Measurements from ENCODE around the gene CXCL16. TPM values are rescaled to one million over a fixed set of nuclear protein-coding genes. Genes with fewer than 3 reads are reported as not detected.

The CXCL16 gene
- total and polyA plus RNA-seq, 8 donors: 14.2 to 147 (median 16.9) TPM

DNA sequence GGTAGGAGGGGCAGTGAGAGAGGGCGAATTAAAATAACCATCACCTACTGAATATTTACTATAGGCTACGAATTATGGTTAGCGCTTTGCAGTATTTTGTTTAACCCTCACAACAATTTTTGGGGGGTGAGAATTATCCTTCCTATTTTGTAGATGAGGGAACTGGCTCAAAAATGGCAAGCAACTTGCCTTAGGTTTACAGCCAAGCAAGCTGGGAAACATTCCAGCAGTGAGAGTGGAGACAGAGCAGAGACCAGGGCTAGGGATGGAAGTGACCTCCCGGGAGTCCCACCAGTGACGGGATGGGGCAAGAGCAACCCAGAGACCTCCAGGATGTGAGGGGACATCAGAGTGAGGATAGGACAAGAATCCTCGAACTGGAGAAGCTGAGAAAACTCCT lies 46.8 kb upstream of the CXCL16 start:
- peaks cover 40 to 81% of the 10 kb centered on the region in 2 donors for H3K27me3 ChIP-seq
- H3K9me3 ChIP-seq: no peaks in the 10 kb centered on the region
- peaks cover 23 to 42% of the 10 kb centered on the region in 2 donors for H3K4me1 ChIP-seq
- ATAC-seq (no peak), DNase-seq (no peak)
- H3K27ac ChIP-seq: no peak overlapping the region
- H3K36me3 ChIP-seq: no peaks in the 10 kb centered on the region
- intact Hi-C loops (cut with DNase I): no loop called here
- H3K4me3 ChIP-seq: peak overlapping the region in 1 of 2 donors; percentile 8
- TF ChIP-seq CTCF (IDR thresholded peaks at IDR 0.05): no peak

DNA sequence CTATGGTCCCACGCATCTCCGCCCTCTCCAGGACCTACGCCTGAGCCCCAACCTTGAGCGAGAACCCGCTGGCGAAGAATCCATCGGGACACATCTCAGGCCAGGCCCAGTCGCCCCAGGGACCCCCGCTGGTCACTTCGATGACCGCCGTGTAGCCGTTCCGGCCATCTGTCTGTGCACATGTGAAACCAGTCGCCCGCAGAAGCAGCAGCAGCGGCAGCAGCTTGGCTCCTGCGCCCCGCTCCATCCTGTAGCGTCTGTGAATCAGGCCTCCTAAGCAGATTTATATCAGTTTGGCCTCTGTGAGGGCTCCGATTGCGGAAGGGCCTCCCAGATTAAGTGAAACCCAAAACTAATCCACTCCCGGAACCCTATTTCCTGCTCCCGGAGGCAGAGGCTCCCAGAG lies 46.4 kb upstream of the CXCL16 start, which contains the start of gene VMO1:
VMO1 (minus strand) TSS at position 259 of the 406 bp plus-strand sequence; CDS start at position 247, 12 bp downstream.
- peaks cover 23 to 42% of the 10 kb centered on the region in 2 donors for H3K4me1 ChIP-seq
- intact Hi-C loops (cut with DNase I): no loop called here
- H3K9me3 ChIP-seq: no peaks in the 10 kb centered on the region
- no peaks in the 10 kb centered on the region for H3K36me3 ChIP-seq
- H3K27me3 ChIP-seq: peaks cover 40 to 85% of the 10 kb centered on the region in 2 donors
- ATAC-seq: no peak
- TF ChIP-seq CTCF (IDR thresholded peaks at IDR 0.05): no peak
- peak in 1 of 4 donors; percentile 75 for DNase-seq
- H3K4me3 ChIP-seq: peak within 1 kb of the TSS in 1 of 2 donors; percentile 8
- H3K27ac ChIP-seq: no peak within 1 kb of the TSS

DNA sequence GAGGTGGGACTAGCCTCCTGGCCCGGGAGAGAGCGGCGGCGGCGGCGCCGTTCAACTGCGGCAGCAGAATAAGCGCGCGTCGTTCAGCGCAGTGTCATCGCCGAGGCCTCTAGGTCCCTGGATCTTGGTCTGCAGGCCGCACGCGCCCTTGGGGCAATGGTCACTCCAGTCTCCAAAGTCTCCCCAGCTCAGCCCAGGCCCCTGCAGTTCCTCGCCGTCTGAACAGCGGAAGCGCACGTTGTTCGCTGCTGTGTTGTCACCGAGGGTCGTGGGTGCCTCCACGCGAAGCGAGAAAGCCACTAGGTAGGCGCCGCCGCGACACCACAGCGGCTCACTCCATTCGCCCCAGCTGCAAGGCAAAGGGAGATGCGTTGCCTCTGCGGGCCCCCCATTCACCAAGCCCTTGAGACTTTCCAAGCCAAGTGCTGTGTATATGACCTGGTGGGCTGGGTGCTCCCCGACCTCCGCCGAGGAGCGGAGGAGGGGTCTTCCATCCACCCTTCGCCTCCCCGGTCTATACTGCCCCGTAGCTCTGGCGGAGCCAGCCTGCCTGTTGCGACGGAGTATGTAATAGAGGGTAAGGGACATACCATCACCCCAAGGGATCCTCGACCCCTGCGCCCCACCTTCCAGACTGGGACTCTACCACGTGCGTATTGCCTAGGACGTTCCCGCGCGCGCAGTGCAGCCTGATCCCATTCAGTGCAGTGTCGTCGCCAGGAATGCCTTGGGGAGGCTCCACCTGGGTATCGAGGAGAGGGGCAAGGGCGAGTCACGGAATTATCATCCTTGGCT lies 45.8 kb upstream of the CXCL16 start:
- peak in 1 of 4 donors; percentile 81 for DNase-seq
- no peaks in the 10 kb centered on the region for H3K9me3 ChIP-seq
- no peak overlapping the region for H3K27ac ChIP-seq
- peaks cover 40 to 89% of the 10 kb centered on the region in 2 donors for H3K27me3 ChIP-seq
- H3K4me1 ChIP-seq: peaks cover 23 to 39% of the 10 kb centered on the region in 2 donors
- H3K36me3 ChIP-seq: no peaks in the 10 kb centered on the region
- intact Hi-C loops (cut with DNase I): no loop called here
- no peak for ATAC-seq
- peak overlapping the region in 1 of 2 donors; percentile 8 for H3K4me3 ChIP-seq
- TF ChIP-seq CTCF (IDR thresholded peaks at IDR 0.05): no peak

GRCh38 chr17:4782652-4783051 lies 42.9 kb upstream of the CXCL16 start:
- Histone ChIP-seq H3K4me3 (no peak overlapping the region), H3K4me1 (peaks cover 16 to 22% of the 10 kb centered on the region in 2 donors), H3K27me3 (peaks cover 40 to 86% of the 10 kb centered on the region in 2 donors), H3K27ac (no peak overlapping the region), H3K36me3 (no peaks in the 10 kb centered on the region), H3K9me3 (no peaks in the 10 kb centered on the region)
- no peak for TF ChIP-seq CTCF (IDR thresholded peaks at IDR 0.05)
- intact Hi-C loops (cut with DNase I): no loop called here
- ATAC-seq (peak; percentile 48), DNase-seq (peak in 2 of 4 donors; percentile 38 to 85)

DNA sequence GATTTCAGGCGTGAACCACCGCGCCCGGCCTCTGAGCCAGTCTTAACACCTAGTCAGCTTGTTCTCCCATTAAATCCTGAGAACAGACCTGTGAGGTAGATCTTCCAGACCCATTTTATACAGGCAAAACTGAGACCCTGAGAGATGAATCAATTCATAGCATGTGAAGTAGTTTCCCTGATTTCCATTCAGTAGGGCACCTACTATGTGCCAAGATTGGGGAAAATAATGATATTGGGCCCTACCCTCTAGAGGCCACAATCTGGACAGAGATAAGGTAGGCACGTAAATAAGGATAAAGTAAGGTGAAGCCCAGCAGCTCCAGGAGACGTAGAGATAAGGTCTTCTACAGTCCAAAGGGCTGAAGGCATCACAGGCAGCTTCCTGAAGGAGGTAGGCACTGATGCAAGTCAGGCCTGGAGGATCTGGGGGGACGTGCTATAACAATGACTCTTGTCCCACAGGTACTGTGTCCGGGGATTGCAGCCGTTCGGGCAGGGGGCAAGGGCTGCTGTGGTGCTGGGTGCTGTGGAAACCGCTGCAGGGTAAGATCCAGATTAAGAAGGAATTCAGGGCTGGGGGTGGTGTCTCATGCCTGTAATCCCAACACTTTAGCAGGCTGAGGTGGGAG lies 40.7 kb upstream of the CXCL16 start:
- H3K36me3 ChIP-seq: no peaks in the 10 kb centered on the region
- H3K27me3 ChIP-seq: peaks cover 30 to 77% of the 10 kb centered on the region in 2 donors
- intact Hi-C loops (cut with DNase I): no loop called here
- H3K4me3 ChIP-seq: no peak overlapping the region
- no peak overlapping the region for H3K27ac ChIP-seq
- TF ChIP-seq CTCF (IDR thresholded peaks at IDR 0.05): no peak
- H3K9me3 ChIP-seq: no peaks in the 10 kb centered on the region
- ATAC-seq: no peak
- DNase-seq: peak in 1 of 4 donors; percentile 46
- peaks cover 2 to 5% of the 10 kb centered on the region in 2 donors for H3K4me1 ChIP-seq

Data from left lung (tissue), 10 donors.